ENCODE measurements around the gene C1QBP. TPM values are rescaled to one million over a fixed set of nuclear protein-coding genes. Genes with fewer than 3 reads are reported as not detected.

Gene C1QBP
- total and polyA plus RNA-seq, 4 donors: 94.9 to 123 (median 112) TPM

- H3K9ac ChIP-seq (ENCODE audit: low read depth in 1 of 2, low read length in 2 of 2): no peak overlapping the region
- H3K27ac ChIP-seq (ENCODE audit: low read depth in 1 of 2, low read length in 2 of 2): no peak overlapping the region
- H3K9me3 ChIP-seq (ENCODE audit: control insufficient read depth in 4 of 4, low read length in 3 of 4): no peaks in the 10 kb centered on the region
- DNase-seq (ENCODE audit: low spot score): no peak
- no peaks in the 10 kb centered on the region for H3K27me3 ChIP-seq (ENCODE audit: control insufficient read depth in 4 of 4, insufficient read depth in 4 of 4, low read length in 3 of 4)
- H3K36me3 ChIP-seq (ENCODE audit: control insufficient read depth in 4 of 4, insufficient read depth in 3 of 4, low read depth in 1 of 4, low read length in 3 of 4): peaks cover 17 to 63% (median 56%) of the 10 kb centered on the region in 4 donors
- H3K4me3 ChIP-seq (ENCODE audit: low read depth in 1 of 3, low read length in 3 of 3): no peak overlapping the region
- peaks cover 0 to 22% (median 12%) of the 10 kb centered on the region in 4 donors for H3K4me1 ChIP-seq (ENCODE audit: control insufficient read depth in 4 of 4, insufficient read depth in 4 of 4, low read length in 3 of 4)
- TF ChIP-seq FOXA1 (IDR thresholded peaks at IDR 0.05): no peak
- no peak for TF ChIP-seq ZBTB33 (IDR thresholded peaks at IDR 0.05)
- no peak for TF ChIP-seq EGR1 (IDR thresholded peaks at IDR 0.05; ENCODE audit: low read depth in 2 of 2)
- TF ChIP-seq NR2F2 (IDR thresholded peaks at IDR 0.05): no peak
- TF ChIP-seq HNF4A (conservative IDR thresholded peaks at IDR 0.05): no peak
- TF ChIP-seq GABPA (IDR thresholded peaks at IDR 0.05 in 1 of 2, conservative IDR thresholded peaks at IDR 0.05 in 1 of 2): no peak
- TF ChIP-seq JUND (IDR thresholded peaks at IDR 0.05): no peak
- TF ChIP-seq TAF1 (conservative IDR thresholded peaks at IDR 0.05): no peak
- TF ChIP-seq RXRA (IDR thresholded peaks at IDR 0.05): no peak
- TF ChIP-seq ATF3 (IDR thresholded peaks at IDR 0.05): no peak
- WGBS: 92% methylated on average over 6 of the region's 6 CpGs
Observed at GRCh38 chr17:5480962-5481361, 42.0 kb upstream of the C1QBP start.

- no peaks in the 10 kb centered on the region for H3K9me3 ChIP-seq (ENCODE audit: control insufficient read depth in 4 of 4, low read length in 3 of 4)
- no peak overlapping the region for H3K4me3 ChIP-seq (ENCODE audit: low read depth in 1 of 3, low read length in 3 of 3)
- H3K36me3 ChIP-seq (ENCODE audit: control insufficient read depth in 4 of 4, insufficient read depth in 3 of 4, low read depth in 1 of 4, low read length in 3 of 4): peaks cover 20 to 75% (median 67%) of the 10 kb centered on the region in 4 donors
- WGBS: 93% methylated on average over 4 of the region's 4 CpGs
- no peak for TF ChIP-seq SP1 (IDR thresholded peaks at IDR 0.05)
- TF ChIP-seq YY1 (IDR thresholded peaks at IDR 0.05): no peak
- TF ChIP-seq HNF4G (IDR thresholded peaks at IDR 0.05): no peak
- TF ChIP-seq GABPA (IDR thresholded peaks at IDR 0.05 in 1 of 2, conservative IDR thresholded peaks at IDR 0.05 in 1 of 2): no peak
- TF ChIP-seq RAD21 (IDR thresholded peaks at IDR 0.05): no peak
- no peak for TF ChIP-seq FOXA2 (IDR thresholded peaks at IDR 0.05)
- no peak for TF ChIP-seq NR2F2 (IDR thresholded peaks at IDR 0.05)
- no peak for TF ChIP-seq MAX (IDR thresholded peaks at IDR 0.05)
- TF ChIP-seq CTCF (IDR thresholded peaks at IDR 0.05; ENCODE audit: low read depth, low read length, missing input control): no peak
- no peak for TF ChIP-seq TAF1 (conservative IDR thresholded peaks at IDR 0.05)
- no peak for TF ChIP-seq FOXA1 (IDR thresholded peaks at IDR 0.05)
- no peak for TF ChIP-seq RXRA (IDR thresholded peaks at IDR 0.05)
- no peak for TF ChIP-seq ATF3 (IDR thresholded peaks at IDR 0.05)
- H3K27ac ChIP-seq (ENCODE audit: low read depth in 1 of 2, low read length in 2 of 2): no peak overlapping the region
- no peak overlapping the region for H3K9ac ChIP-seq (ENCODE audit: low read depth in 1 of 2, low read length in 2 of 2)
- no peak for DNase-seq (ENCODE audit: low spot score)
- H3K27me3 ChIP-seq (ENCODE audit: control insufficient read depth in 4 of 4, insufficient read depth in 4 of 4, low read length in 3 of 4): no peaks in the 10 kb centered on the region
- H3K4me1 ChIP-seq (ENCODE audit: control insufficient read depth in 4 of 4, insufficient read depth in 4 of 4, low read length in 3 of 4): peaks cover 0 to 8% (median 0%) of the 10 kb centered on the region in 4 donors
Observed at GRCh38 chr17:5478992-5479391, 40.0 kb upstream of the C1QBP start.
